Adrenal gland (tissue), 5 donors: Measurements from ENCODE around the gene MACROD2.

Source experiments
- POLR2A ChIP-seq, 2 donors: fragments of 450-650 bp; IDR thresholded peaks; one replicate each; pipeline ENCODE4 v1.6.1; 2017; ENCODE audit warnings: antibody characterized with exemption in 2 of 2, mild to moderate bottlenecking in 2 of 2, moderate library complexity in 1 of 2
- TF ChIP-seq, protein P1 (sequence below), 6 experiments: fragments of 450-650 bp in 4 of 6; fragments of 200-600 bp in 2 of 6; sonication (generic) in 1 of 6; IDR thresholded peaks; 1 replicate in 5 of 6; 2 replicates in 1 of 6; pipeline versions ENCODE4 v1.5.1 to v1.8.0; 2016 to 2021; ENCODE audit warnings: antibody characterized with exemption in 6 of 6, mild to moderate bottlenecking in 2 of 6, moderate library complexity in 1 of 6
- donor health status: DM: no; HTN: no; CAD: no.

DNA sequence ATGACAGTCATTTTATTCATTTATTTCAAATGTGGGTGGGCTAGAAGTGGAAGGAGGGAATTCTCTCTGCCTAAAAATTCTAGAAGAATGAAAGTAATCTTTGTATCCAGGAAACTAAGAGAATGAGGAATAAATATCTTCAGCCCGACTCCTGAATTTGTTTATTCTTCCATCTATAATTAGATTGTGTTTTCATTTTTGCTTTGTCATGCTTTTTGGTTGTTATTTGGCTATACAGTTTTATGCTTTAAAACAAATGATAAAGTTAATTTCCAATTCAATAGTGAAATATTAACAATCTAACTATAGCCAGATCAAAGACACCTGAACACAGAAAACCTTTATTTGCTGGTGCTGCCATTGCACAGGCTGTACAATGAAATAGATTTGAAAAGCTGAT, 2056.7 kb downstream of the MACROD2 start:
- TF ChIP-seq, protein P1, sequence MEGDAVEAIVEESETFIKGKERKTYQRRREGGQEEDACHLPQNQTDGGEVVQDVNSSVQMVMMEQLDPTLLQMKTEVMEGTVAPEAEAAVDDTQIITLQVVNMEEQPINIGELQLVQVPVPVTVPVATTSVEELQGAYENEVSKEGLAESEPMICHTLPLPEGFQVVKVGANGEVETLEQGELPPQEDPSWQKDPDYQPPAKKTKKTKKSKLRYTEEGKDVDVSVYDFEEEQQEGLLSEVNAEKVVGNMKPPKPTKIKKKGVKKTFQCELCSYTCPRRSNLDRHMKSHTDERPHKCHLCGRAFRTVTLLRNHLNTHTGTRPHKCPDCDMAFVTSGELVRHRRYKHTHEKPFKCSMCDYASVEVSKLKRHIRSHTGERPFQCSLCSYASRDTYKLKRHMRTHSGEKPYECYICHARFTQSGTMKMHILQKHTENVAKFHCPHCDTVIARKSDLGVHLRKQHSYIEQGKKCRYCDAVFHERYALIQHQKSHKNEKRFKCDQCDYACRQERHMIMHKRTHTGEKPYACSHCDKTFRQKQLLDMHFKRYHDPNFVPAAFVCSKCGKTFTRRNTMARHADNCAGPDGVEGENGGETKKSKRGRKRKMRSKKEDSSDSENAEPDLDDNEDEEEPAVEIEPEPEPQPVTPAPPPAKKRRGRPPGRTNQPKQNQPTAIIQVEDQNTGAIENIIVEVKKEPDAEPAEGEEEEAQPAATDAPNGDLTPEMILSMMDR (IDR thresholded peaks at IDR 0.05): no peak
- no peak for TF ChIP-seq POLR2A (IDR thresholded peaks at IDR 0.05)
